Activated CD4-positive, alpha-beta T cell treated with anti-CD3 and anti-CD28 coated beads for 48 hours (primary cell): ENCODE results near the gene MGMT.

Source experiments
- DNase-seq: peaks from one replicate; pipeline ENCODE4 v3.0.0-alpha.2; 2020

MGMT gene

GRCh38 chr10:129815898-129816655 is 349.0 kb downstream of the MGMT start:
- DNase-seq: no peak

DNA sequence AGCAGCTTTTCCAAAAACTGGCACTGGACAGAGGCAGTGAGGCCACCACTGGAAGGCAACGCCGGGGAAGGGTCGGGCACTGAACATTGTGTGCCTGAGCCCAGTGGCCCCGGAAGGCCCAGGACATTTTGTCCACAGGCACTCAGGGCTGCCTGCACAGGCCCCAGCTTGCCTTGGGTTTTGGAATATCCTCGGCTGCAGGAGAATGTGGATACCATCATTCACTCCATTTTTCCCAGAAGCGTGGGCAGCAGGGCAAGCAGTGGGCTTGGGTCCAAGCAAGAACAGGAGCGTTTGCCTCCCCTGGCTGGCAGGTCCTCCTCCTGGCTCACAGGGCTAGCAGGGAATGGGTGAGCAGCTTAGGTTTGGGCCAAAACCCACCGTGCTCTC is 349.6 kb downstream of the MGMT start:
- DNase-seq: no peak
